IPS-18a (cell line): ENCODE measurements around the gene PFN4.
"Not testable (repeated sequence)": the region's sequence is repeated elsewhere in the genome, so short reads cannot be mapped to it uniquely, and the experiment has no call there.

Experiments
- H3K27ac ChIP-seq: one replicate; pipeline ENCODE4 v1.5.1; 2013; ENCODE audit warnings: low read length
- H3K27me3 ChIP-seq: one replicate; pipeline ENCODE4 v1.6.1; 2013; ENCODE audit warnings: mild to moderate bottlenecking, low read length; ENCODE audit not compliant: control insufficient read depth, insufficient read depth
- H3K36me3 ChIP-seq: one replicate; pipeline ENCODE4 v1.6.1; 2013; ENCODE audit warnings: low read depth, low read length; ENCODE audit not compliant: control insufficient read depth
- H3K4me1 ChIP-seq: one replicate; pipeline ENCODE4 v1.6.1; 2013; ENCODE audit warnings: low read depth, low read length; ENCODE audit not compliant: control insufficient read depth
- H3K4me3 ChIP-seq: one replicate; pipeline ENCODE4 v1.5.1; 2013; ENCODE audit warnings: low read length
- H3K9ac ChIP-seq: one replicate; pipeline ENCODE4 v1.6.1; 2013; ENCODE audit warnings: mild to moderate bottlenecking, low read length, moderate library complexity
- H3K9me3 ChIP-seq: one replicate; pipeline ENCODE4 v1.6.1; 2013; ENCODE audit warnings: low read depth, low read length; ENCODE audit not compliant: control insufficient read depth

The PFN4 gene

GRCh38 chr2:24110660-24111303 is 12.4 kb downstream of the PFN4 start:
- Histone ChIP-seq H3K36me3 (no peaks in the 10 kb centered on the region), H3K4me3 (no peak overlapping the region), H3K27me3 (no peaks in the 10 kb centered on the region), H3K4me1 (no peaks in the 10 kb centered on the region), H3K27ac (no peak overlapping the region), H3K9me3 (no peaks in the 10 kb centered on the region), H3K9ac (no peak overlapping the region)

GRCh38 chr2:24109431-24109830 is 13.7 kb downstream of the PFN4 start:
- H3K4me1 ChIP-seq, H3K27ac ChIP-seq, H3K9me3 ChIP-seq, H3K4me3 ChIP-seq, H3K36me3 ChIP-seq, H3K9ac ChIP-seq, H3K27me3 ChIP-seq: not testable (repeated sequence)

- Histone ChIP-seq H3K4me3 (no peak overlapping the region), H3K27me3 (no peaks in the 10 kb centered on the region), H3K9ac (no peak overlapping the region), H3K4me1 (no peaks in the 10 kb centered on the region), H3K36me3 (no peaks in the 10 kb centered on the region), H3K27ac (no peak overlapping the region), H3K9me3 (no peaks in the 10 kb centered on the region)
These were observed 15.8 kb downstream of the PFN4 start for GRCh38 chr2:24107336-24107735.

GRCh38 chr2:24106786-24107185 is 16.3 kb downstream of the PFN4 start:
- Histone ChIP-seq H3K9me3 (no peaks in the 10 kb centered on the region), H3K27me3 (no peaks in the 10 kb centered on the region), H3K4me3 (no peak overlapping the region), H3K27ac (no peak overlapping the region), H3K9ac (no peak overlapping the region), H3K4me1 (no peaks in the 10 kb centered on the region), H3K36me3 (no peaks in the 10 kb centered on the region)

- Histone ChIP-seq H3K27ac (no peak overlapping the region), H3K36me3 (no peaks in the 10 kb centered on the region), H3K4me3 (no peak overlapping the region), H3K4me1 (no peaks in the 10 kb centered on the region), H3K27me3 (no peaks in the 10 kb centered on the region), H3K9ac (no peak overlapping the region), H3K9me3 (no peaks in the 10 kb centered on the region)
These were observed 17.3 kb downstream of the PFN4 start for GRCh38 chr2:24105816-24106215.

GRCh38 chr2:24104906-24105305 is 18.2 kb downstream of the PFN4 start:
- Histone ChIP-seq H3K9me3 (no peaks in the 10 kb centered on the region), H3K27ac (no peak overlapping the region), H3K36me3 (no peaks in the 10 kb centered on the region), H3K4me3 (no peak overlapping the region), H3K9ac (no peak overlapping the region), H3K4me1 (no peaks in the 10 kb centered on the region), H3K27me3 (no peaks in the 10 kb centered on the region)

- H3K9me3 ChIP-seq = no peaks in the 10 kb centered on the region
- H3K27ac ChIP-seq = no peak overlapping the region
- H3K4me1 ChIP-seq = no peaks in the 10 kb centered on the region
- H3K9ac ChIP-seq = no peak overlapping the region
- no peaks in the 10 kb centered on the region for H3K36me3 ChIP-seq
- H3K27me3 ChIP-seq = no peaks in the 10 kb centered on the region
- H3K4me3 ChIP-seq = no peak overlapping the region
These were observed 19.0 kb downstream of the PFN4 start for GRCh38 chr2:24104110-24104650.

GRCh38 chr2:24102677-24103076 is 20.5 kb downstream of the PFN4 start:
- Histone ChIP-seq H3K4me3 (no peak overlapping the region), H3K27me3 (no peaks in the 10 kb centered on the region), H3K9ac (no peak overlapping the region), H3K4me1 (no peaks in the 10 kb centered on the region), H3K9me3 (no peaks in the 10 kb centered on the region), H3K27ac (no peak overlapping the region), H3K36me3 (no peaks in the 10 kb centered on the region)

GRCh38 chr2:24101992-24102391 is 21.1 kb downstream of the PFN4 start:
- Histone ChIP-seq H3K36me3 (no peaks in the 10 kb centered on the region), H3K27me3 (no peaks in the 10 kb centered on the region), H3K9ac (no peak overlapping the region), H3K4me3 (no peak overlapping the region), H3K4me1 (no peaks in the 10 kb centered on the region), H3K9me3 (no peaks in the 10 kb centered on the region), H3K27ac (no peak overlapping the region)

GRCh38 chr2:24100732-24101131 is 22.4 kb downstream of the PFN4 start:
- not testable (repeated sequence) for H3K36me3 ChIP-seq, H3K4me3 ChIP-seq, H3K27me3 ChIP-seq, H3K9me3 ChIP-seq, H3K9ac ChIP-seq, H3K4me1 ChIP-seq, H3K27ac ChIP-seq

- H3K27me3 ChIP-seq, H3K9me3 ChIP-seq, H3K4me1 ChIP-seq, H3K36me3 ChIP-seq, H3K27ac ChIP-seq, H3K9ac ChIP-seq: not testable (repeated sequence)
- peak overlapping the region; percentile 22 for H3K4me3 ChIP-seq
These were observed 27.9 kb downstream of the PFN4 start for GRCh38 chr2:24095171-24095677.

GRCh38 chr2:24093270-24093669 is 29.9 kb downstream of the PFN4 start:
- not testable (repeated sequence) for H3K36me3 ChIP-seq, H3K4me1 ChIP-seq, H3K27me3 ChIP-seq

More at GRCh38 chr2:24093270-24093669, 29.9 kb downstream of the PFN4 start:
- H3K9me3 ChIP-seq, H3K4me3 ChIP-seq, H3K9ac ChIP-seq, H3K27ac ChIP-seq: not testable (repeated sequence)
